NT2/D1 (cell line): ENCODE data around the gene RPL15.

Experiments used
- YY1 ChIP-seq: IDR thresholded peaks from 2 replicates; pipeline ENCODE4 v1.6.1; 2011; ENCODE audit not compliant: insufficient read length, insufficient read depth
- ZNF274 ChIP-seq: IDR thresholded peaks from 2 replicates; pipeline ENCODE4 v1.6.1; 2011; ENCODE audit warnings: mild to moderate bottlenecking, low read depth, low read length

DNA sequence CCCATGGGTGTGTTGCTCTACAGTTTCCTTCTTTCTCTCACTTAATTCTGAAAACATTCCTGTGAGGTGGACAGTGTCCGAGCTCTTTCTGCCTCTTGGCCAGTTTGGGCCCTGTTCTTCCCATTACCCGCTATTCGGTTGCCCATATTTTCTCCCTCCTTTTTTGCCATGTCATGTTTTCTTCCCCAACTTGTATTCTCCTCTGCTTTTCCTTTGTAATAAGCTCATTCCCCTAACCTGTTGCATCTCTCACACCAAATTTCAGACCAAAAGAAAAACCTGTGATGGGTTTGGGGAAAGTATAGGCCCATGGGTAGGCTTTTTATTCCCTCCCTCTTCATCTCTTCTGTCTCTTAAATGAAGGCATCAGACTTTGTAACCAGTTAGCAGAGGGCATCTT, 30.6 kb upstream of the RPL15 start:
- TF ChIP-seq YY1 = no peak
- no peak for TF ChIP-seq ZNF274
